HepG2 (cell line): Measurements from ENCODE around the gene PDGFB. TPM values are rescaled to one million over a fixed set of nuclear protein-coding genes. Genes with fewer than 3 reads are reported as not detected.

Experiments used
- HES4 ChIP-seq: sonication (generic); formaldehyde crosslinking; IDR thresholded peaks from 2 replicates; pipeline ENCODE4 v1.9.0; 2021; ENCODE audit warnings: mild to moderate bottlenecking, missing genetic modification reagents, borderline replicate concordance
- HOXA3 ChIP-seq: sonication (generic); formaldehyde crosslinking; IDR thresholded peaks from 2 replicates; pipeline ENCODE4 v1.5.0; 2020; ENCODE audit warnings: missing genetic modification reagents
- KDM3A ChIP-seq: IDR thresholded peaks from 2 replicates; pipeline ENCODE4 v1.6.1; 2018; ENCODE audit warnings: low read depth, missing compliant biosample characterization
- MAFG ChIP-seq: sonication (generic); formaldehyde crosslinking; IDR thresholded peaks from 2 replicates; pipeline ENCODE4 v1.5.1; 2020; ENCODE audit warnings: mild to moderate bottlenecking, missing genetic modification reagents
- SP5 ChIP-seq: IDR thresholded peaks from 2 replicates; pipeline ENCODE4 v1.6.1; 2016; ENCODE audit warnings: low read depth, borderline replicate concordance
- STAG1 ChIP-seq: sonication (generic); formaldehyde crosslinking; IDR thresholded peaks from 2 replicates; pipeline ENCODE4 v1.4.0; 2020; ENCODE audit warnings: missing genetic modification reagents
- TBL1XR1 ChIP-seq: fragments of 150-350 bp; IDR thresholded peaks from 2 replicates; pipeline ENCODE4 v1.6.1; 2014; ENCODE audit warnings: borderline replicate concordance, low read length; ENCODE audit not compliant: partially characterized antibody
- ZMYM3 ChIP-seq: sonication (generic); formaldehyde crosslinking; IDR thresholded peaks from 2 replicates; pipeline ENCODE4 v1.5.1; 2020; ENCODE audit warnings: mild to moderate bottlenecking, missing genetic modification reagents
- ZNF256 ChIP-seq: sonication (generic); formaldehyde crosslinking; conservative IDR thresholded peaks from 2 replicates; pipeline ENCODE4 v1.4.0; 2020; ENCODE audit warnings: missing genetic modification reagents
- ZNF513 ChIP-seq: sonication (generic); formaldehyde crosslinking; conservative IDR thresholded peaks from 2 replicates; pipeline ENCODE4 v1.5.0; 2020; ENCODE audit warnings: missing genetic modification reagents
- ZNF550 ChIP-seq: sonication (generic); formaldehyde crosslinking; IDR thresholded peaks from 2 replicates; pipeline ENCODE4 v1.4.0; 2020; ENCODE audit warnings: mild to moderate bottlenecking, missing genetic modification reagents, borderline replicate concordance
- ZNF569 ChIP-seq: sonication (generic); formaldehyde crosslinking; IDR thresholded peaks from 2 replicates; pipeline ENCODE4 v1.5.0; 2020; ENCODE audit warnings: mild to moderate bottlenecking, missing genetic modification reagents, moderate library complexity, borderline replicate concordance
- ZNF660 ChIP-seq: sonication (generic); formaldehyde crosslinking; IDR thresholded peaks from 2 replicates; pipeline ENCODE4 v1.5.1; 2020; ENCODE audit warnings: mild to moderate bottlenecking, low read depth, missing genetic modification reagents, borderline replicate concordance
- ZNF761 ChIP-seq: sonication (generic); formaldehyde crosslinking; conservative IDR thresholded peaks from 2 replicates; pipeline ENCODE4 v1.4.0; 2020; ENCODE audit warnings: mild to moderate bottlenecking, missing genetic modification reagents
- ZNF768 ChIP-seq: sonication (generic); formaldehyde crosslinking; IDR thresholded peaks from 2 replicates; pipeline ENCODE4 v1.4.0; 2020; ENCODE audit warnings: missing genetic modification reagents
- ZNF776 ChIP-seq: sonication (generic); formaldehyde crosslinking; IDR thresholded peaks from 2 replicates; pipeline ENCODE4 v1.4.0; 2020; ENCODE audit warnings: mild to moderate bottlenecking, missing genetic modification reagents
- ZSCAN30 ChIP-seq: sonication (generic); formaldehyde crosslinking; IDR thresholded peaks from 2 replicates; pipeline ENCODE4 v1.5.0; 2020; ENCODE audit warnings: mild to moderate bottlenecking, missing genetic modification reagents
- polyA plus RNA-seq, 8 experiments: library from polyadenylated mRNA; depleted of rRNA in 3 of 8; stranded (reverse) in 7 of 8; unstranded in 1 of 8; fragments of >200 nt; fragmentation: Illumina TruSeq in 4 of 8; extraction: Trizol in 4 of 8; gene quantifications; 2 replicates each; pipeline versions ENCODE4 v1.2.1 to v1.2.3, GENCODE V29; 2011 to 2016; ENCODE audit warnings: low read depth in 4 of 8, missing spikeins in 1 of 8, mixed read lengths in 1 of 8; ENCODE audit not compliant: insufficient read depth in 1 of 8
- total RNA-seq, 5 experiments: library from RNA; depleted of rRNA; stranded (reverse); fragments of >200 nt; fragmentation: Illumina TruSeq; extraction: Trizol; gene quantifications; 2 replicates each; pipeline ENCODE4 v1.2.3, GENCODE V29; 2016; ENCODE audit warnings: low read depth in 1 of 5
- TF ChIP-seq, protein P1 (sequence below): sonication (generic); formaldehyde crosslinking; IDR thresholded peaks from 2 replicates; pipeline ENCODE4 v1.8.0; 2022; ENCODE audit warnings: mild to moderate bottlenecking, missing genetic modification reagents, moderate library complexity
- TF ChIP-seq, protein P2 (sequence below): sonication (generic); formaldehyde crosslinking; IDR thresholded peaks from 2 replicates; pipeline ENCODE4 v1.5.1; 2020; ENCODE audit warnings: mild to moderate bottlenecking, missing genetic modification reagents, moderate library complexity
- TF ChIP-seq, protein P3 (sequence below): IDR thresholded peaks from 2 replicates; pipeline ENCODE4 v1.6.1; 2016; ENCODE audit warnings: missing biosample characterization, missing genetic modification reagents, low read depth

The PDGFB gene
- total and polyA plus RNA-seq, 2 of the 13 experiments (the other 11 are each of a cell fraction or from before 2014, with no cell fraction given), result 1.4 to 10.1 TPM

DNA sequence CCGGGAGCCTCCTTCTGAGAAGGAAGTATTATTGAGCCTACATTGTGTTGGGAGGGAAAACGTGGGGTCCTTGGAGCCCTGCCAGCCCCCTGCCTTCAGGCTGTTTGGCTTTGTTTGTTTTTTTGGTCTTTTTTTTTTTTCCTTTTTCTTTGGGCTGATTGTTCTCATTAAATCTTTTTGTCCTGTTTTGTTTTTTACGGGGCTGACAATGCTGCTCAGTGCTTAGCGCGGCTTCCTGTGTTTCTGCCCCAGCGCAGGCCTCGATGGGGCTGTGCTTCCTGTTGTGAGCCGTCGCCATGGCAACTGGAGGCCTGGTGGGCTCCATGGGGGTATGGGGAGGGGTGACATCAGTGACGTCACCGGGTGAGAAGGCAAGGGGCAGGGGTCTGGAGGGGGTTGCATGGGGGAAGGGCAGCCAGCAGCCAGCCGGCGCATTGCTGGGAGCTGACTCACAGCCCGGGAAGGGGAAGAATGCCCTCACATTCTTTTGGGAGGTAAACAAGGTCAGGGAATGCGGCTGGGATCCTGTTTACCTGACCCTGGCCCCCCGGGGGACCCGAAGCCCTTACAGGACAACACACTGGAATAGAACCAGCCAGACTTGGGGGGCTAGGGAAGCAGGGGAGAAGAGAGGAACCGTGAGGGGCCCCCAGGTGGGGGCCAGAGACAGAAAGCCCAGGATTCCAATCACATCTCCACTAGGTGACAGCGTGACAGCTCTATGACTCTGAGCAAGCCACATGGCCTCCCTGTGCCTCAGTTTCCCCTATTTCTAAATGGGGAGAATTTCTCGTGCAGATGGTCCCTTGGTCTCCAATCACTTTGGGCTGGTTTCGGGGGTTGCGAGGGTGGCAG, 70.1 kb downstream of the PDGFB start (continued):
- TF ChIP-seq SP5 (CRISPR knock-in tag), result 0 out of 2 replicates have a peak, but pooled peaks have one; percentile 37
- no peak for TF ChIP-seq ZNF513
- no peak for TF ChIP-seq ZNF660 (CRISPR knock-in tag)
- TF ChIP-seq, protein P1, sequence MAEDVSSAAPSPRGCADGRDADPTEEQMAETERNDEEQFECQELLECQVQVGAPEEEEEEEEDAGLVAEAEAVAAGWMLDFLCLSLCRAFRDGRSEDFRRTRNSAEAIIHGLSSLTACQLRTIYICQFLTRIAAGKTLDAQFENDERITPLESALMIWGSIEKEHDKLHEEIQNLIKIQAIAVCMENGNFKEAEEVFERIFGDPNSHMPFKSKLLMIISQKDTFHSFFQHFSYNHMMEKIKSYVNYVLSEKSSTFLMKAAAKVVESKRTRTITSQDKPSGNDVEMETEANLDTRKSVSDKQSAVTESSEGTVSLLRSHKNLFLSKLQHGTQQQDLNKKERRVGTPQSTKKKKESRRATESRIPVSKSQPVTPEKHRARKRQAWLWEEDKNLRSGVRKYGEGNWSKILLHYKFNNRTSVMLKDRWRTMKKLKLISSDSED (CRISPR knock-in tag), result no peak
- TF ChIP-seq, protein P2, sequence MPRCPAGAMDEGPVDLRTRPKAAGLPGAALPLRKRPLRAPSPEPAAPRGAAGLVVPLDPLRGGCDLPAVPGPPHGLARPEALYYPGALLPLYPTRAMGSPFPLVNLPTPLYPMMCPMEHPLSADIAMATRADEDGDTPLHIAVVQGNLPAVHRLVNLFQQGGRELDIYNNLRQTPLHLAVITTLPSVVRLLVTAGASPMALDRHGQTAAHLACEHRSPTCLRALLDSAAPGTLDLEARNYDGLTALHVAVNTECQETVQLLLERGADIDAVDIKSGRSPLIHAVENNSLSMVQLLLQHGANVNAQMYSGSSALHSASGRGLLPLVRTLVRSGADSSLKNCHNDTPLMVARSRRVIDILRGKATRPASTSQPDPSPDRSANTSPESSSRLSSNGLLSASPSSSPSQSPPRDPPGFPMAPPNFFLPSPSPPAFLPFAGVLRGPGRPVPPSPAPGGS (CRISPR knock-in tag), result no peak
- TF ChIP-seq ZNF761, result peak; percentile 87
- peak; percentile 87 for TF ChIP-seq TBL1XR1
- no peak for TF ChIP-seq ZNF569 (CRISPR knock-in tag)
- TF ChIP-seq ZNF768 (CRISPR knock-in tag), result no peak
- TF ChIP-seq ZMYM3 (CRISPR knock-in tag), result peak; percentile 83
- no peak for TF ChIP-seq KDM3A (CRISPR knock-in tag)
- no peak for TF ChIP-seq STAG1 (CRISPR knock-in tag)
- peak; percentile 80; the same call in 1 of the 2 replicates for TF ChIP-seq HOXA3 (CRISPR knock-in tag)
- TF ChIP-seq HES4, result no peak
- TF ChIP-seq, protein P3, sequence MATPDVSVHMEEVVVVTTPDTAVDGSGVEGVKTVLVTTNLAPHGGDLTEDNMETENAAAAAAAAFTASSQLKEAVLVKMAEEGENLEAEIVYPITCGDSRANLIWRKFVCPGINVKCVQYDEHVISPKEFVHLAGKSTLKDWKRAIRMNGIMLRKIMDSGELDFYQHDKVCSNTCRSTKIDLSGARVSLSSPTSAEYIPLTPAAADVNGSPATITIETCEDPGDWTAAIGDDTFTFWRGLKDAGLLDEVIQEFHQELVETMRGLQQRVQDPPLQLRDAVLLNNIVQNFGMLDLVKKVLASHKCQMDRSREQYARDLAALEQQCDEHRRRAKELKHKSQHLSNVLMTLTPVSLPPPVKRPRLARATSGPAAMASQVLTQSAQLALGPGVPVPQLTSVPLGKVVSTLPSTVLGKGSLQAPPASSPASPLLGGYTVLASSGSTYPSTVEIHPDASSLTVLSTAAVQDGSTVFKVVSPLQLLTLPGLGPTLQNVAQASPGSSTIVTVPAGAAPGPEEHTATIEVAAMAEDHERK (CRISPR knock-in tag), result no peak
- TF ChIP-seq ZNF550 (CRISPR knock-in tag), result no peak
- no peak for TF ChIP-seq MAFG
- no peak for TF ChIP-seq ZSCAN30 (CRISPR knock-in tag)
- TF ChIP-seq ZNF256 (CRISPR knock-in tag), result no peak
- no peak for TF ChIP-seq ZNF776 (CRISPR knock-in tag)
